ENCODE results near the gene OTOG.

The OTOG gene

DNA sequence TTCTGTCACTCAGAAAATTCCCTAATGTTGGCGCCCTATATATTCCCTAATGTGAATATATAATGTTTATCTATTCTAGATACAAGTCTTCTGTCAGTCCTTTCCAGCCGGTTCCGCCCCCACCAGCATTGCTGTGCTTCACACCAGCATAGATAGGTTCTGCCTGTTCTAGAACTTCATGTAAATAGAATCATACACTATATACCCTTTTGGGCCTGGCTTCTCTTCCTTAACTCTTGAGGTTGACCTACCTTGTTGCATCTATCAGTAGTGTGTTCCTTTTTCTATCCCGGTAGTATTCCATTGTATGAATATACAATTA, 34.6 kb downstream of the OTOG start:
- no peak for DNase-seq (ENCODE audit: low read depth, low spot score)

DNA sequence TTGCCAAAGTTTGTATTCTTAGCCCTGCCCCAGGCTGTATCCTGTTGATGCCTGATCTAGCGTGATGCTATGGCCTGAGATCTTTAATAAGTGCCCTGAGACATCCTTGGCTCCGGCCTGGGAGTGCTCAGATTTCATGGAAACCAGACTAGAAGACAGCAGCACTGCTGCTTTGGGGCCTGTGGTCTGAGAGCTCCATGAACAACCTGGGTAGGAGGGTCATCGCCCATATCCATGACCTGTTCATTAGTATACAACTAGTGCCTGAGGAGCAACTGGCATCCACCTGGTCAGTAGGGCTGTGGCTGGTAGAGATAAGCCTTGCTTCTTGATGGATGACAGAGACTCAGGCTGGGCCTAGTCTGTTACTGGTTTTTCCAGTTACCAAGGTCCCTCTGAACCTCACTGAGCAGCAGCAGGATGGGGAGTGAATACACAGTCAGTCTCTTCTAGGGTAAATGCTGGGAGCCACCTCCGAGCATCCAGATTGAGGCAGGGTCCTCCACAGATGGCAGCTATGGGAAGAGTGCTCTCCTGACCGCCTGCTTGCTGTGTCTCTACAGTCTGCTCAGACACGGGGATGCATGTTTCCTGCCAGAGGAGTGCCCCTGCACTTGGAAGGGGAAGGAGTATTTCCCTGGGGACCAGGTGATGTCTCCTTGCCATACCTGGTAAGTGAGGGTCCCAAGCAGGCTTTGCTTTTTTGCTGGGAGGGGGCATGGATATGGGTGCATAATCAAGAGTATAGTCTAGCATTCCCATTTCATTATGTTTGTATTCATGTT, 39.0 kb downstream of the OTOG start:
- no peak for DNase-seq (ENCODE audit: low read depth, low spot score)

DNA sequence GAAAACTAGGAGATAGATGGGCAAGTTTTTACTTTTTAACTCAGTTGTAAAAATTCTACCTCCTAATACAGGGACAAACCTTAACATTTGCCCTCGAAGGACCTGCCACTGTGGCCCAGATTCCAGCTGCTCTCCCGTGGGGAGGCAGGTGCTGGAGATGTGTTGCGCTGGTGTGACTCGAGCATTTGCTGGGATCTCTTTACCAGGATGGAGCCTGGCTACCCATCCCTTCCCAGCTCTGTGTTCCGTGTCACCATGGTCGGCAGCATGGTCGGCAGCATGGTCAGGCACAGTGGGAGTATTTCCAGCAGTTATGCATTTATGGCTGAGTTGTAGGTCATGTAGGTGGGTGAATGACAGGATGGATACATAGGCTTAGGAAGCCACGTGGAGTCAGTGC, 41.1 kb downstream of the OTOG start:
- DNase-seq (ENCODE audit: low read depth, low spot score) = no peak

DNA sequence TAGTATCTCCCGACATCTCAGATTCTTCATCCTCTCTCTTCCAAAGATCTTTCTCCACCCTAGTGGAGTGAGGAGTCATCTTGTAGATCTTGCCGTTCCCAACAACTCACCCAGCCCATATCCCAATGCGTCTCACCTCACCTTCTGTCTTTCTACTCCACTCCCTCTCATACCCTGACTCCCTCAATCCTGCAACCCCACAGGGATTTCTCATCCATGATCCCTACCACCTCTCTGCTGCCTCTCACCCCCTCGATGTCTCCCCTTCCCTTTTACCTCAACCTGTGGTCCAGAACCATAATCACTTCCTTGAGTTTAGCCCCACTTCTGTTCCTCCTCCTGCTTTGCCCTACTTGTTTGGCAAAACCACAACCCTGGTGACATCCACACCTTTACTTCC, 41.7 kb downstream of the OTOG start:
- DNase-seq (ENCODE audit: low read depth, low spot score) = no peak

DNA sequence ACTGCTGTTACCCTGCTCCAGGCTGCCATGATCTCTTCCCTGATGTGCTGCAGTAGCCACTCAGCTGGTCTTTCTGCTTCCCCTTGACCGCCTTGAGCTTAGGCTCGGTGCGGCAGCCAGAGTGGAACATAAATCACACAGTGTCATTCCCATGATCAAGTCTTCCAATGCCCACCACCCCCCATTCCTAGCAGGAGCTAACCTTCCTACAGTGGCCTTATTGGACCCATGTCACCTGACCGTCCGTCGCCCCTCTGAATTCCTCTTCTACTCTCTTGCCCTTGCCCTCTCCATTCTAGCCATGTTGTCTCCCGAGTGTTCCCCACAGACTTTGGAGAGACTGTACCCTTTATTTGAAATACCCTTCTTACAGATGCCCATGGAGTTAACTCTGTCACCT, 43.4 kb downstream of the OTOG start:
- DNase-seq (ENCODE audit: low read depth, low spot score) = no peak

DNA sequence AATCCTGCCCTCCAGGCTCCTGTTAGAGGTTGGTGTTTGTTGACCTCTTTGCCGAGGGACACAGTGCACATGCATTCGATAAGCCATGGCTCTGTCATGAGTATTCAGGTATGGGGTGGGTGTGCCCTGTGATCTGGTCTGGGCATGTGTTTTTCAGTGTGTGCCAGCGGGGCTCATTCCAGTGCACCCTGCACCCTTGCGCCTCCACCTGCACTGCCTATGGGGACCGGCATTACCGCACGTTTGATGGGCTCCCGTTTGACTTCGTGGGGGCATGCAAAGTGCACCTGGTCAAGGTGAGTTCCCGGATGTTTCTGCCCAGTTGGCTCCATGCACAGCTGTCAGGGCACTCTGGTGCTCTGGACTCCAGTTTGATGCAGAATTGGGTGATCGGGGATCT, 44.2 kb downstream of the OTOG start:
- no peak for DNase-seq (ENCODE audit: low read depth, low spot score)

DNA sequence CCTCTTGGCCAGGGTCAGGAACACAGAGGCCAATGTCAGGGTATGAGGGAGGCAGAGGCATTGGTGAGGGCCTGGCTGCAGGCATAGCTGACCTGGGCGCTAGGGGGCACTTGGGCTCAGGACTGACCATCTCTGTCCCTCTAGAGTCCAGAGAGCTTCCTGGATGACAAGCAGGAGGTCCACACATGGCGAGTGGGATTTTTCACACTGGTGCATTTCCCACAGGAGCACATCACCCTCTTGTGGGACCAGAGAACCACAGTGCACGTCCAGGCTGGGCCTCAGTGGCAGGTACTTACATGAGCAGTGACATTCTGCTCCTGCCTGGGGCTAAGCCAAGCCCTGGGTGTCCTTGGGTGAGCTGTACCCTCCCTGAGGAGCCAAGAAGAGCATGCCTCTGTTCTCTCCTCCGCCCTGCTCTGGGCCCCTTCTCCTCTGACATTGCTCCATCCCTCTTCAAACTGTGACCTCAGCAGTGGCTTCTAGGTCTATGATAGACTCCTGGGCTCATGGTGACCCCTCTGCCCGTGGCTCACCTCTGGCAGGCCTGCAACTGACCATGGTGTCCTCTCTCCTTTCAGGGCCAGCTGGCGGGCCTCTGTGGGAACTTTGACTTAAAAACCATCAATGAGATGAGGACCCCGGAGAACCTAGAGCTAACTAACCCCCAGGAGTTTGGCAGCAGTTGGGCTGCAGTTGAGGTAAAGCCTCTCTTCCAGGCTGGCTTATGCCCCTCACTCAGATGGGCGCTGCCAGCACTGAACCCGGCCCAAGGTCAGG, 46.6 kb downstream of the OTOG start:
- DNase-seq (ENCODE audit: low read depth, low spot score) = no peak

DNA sequence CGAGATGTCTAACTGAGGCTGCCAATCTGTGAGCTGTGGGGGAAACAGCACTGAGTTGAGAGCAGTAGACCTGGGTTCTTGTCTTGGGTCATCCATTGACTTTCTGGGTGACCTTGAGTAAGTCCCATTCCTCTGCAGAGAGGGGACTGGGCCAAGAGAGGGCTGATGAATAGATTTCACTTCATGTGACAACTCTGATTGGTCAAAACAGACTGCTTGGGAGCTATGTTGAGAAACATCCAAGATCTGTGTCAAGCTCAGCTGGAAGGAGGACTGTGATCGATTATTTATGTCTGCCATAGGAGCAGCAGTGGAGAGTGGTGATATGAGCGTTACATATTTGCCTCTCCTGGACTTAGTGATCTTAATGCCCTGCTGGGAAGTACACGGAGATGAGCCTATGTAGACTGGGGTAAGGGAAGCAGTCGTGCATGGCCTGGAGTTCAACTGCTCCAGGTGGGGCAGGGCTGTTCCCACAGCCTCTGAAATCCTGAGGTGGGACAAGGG, 47.7 kb downstream of the OTOG start:
- no peak for DNase-seq (ENCODE audit: low read depth, low spot score)

DNA sequence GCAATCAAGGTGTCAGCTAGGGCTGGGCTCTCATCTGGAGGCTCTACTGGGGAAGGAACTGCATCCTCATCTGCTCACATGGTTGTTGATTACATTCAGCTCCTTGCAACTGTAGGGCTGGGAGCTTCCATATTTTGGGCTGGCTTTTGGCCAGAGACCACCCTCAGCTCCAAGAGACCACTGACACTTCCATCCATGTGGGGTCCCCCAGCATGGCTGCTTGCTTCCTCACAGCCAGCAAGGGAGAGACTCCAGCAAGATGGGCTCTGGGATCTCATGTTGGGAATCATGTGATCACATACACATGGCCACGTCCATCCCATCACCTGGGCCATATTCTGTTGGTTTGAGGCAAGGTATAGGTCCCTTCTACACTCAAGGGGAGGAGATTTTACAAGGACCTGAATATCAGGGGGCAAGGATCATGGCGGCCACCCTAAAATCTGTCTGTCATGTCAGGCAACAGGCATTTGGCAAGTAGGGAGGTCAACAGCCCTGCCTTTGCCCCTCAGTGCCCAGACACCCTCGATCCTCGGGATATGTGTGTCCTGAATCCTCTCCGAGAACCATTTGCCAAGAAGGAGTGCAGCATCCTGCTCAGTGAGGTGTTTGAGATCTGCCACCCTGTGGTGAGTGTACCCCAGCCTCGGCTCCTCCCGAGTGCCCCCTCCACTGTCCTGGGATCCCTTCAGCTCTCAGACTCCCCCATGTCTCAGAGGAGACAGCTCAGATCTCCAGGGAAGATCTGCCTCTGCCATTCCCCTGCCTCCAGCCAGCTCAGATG, 48.7 kb downstream of the OTOG start:
- DNase-seq (ENCODE audit: low read depth, low spot score) = no peak

DNA sequence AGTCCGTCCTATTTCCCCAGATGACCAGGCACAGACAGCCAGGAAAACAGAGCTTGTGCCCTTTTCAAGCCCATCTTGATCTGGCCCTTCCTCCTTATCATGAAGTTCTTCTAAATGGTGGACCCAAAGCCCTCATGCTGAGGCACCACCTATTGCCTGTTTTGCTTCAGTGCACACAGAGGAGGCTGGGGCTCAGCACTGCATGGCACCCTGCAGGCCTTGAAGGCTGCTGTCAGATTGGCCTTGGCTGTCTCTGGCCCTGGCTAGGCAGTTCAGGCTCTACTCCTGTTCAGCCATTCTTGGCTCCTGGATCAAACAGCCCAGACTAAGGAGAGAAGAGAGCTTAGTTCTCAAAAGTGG, 49.2 kb downstream of the OTOG start:
- no peak for DNase-seq (ENCODE audit: low read depth, low spot score)

DNA sequence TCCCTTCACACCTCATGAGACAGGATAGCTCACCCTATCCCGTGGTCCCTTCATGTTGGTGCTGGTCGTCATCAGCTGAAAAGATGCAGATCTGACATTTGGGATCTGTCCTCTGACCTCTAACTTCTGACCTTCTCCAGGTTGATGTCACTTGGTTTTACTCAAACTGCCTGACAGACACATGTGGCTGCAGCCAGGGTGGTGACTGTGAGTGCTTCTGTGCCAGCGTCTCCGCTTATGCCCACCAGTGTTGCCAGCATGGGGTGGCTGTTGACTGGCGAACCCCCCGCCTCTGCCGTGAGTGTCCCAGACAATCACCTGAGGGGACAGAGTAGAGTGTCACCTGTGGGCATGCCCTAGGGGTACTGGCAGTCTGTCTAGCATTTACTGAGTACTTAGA, 49.7 kb downstream of the OTOG start:
- no peak for DNase-seq (ENCODE audit: low read depth, low spot score)

DNA sequence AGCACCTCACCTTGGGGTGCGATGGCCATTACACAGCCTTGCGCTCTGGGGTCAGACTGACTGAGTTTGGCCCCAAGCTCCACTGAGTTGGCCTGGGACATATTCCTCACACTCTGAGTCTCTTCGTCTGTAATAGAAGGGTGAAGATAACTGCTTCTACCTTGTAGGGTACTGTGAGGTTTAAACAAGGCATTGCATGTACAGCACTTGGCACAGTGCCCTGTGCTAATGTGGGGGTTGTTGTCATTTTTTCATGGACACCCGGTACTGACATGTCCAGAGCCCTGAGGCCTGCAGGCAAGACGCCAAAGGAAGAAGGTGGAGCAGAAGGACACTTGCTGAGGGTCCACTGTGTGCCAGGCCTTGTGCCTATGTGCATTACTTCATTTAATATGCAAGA, 50.7 kb downstream of the OTOG start:
- DNase-seq (ENCODE audit: low read depth, low spot score) = no peak

DNA sequence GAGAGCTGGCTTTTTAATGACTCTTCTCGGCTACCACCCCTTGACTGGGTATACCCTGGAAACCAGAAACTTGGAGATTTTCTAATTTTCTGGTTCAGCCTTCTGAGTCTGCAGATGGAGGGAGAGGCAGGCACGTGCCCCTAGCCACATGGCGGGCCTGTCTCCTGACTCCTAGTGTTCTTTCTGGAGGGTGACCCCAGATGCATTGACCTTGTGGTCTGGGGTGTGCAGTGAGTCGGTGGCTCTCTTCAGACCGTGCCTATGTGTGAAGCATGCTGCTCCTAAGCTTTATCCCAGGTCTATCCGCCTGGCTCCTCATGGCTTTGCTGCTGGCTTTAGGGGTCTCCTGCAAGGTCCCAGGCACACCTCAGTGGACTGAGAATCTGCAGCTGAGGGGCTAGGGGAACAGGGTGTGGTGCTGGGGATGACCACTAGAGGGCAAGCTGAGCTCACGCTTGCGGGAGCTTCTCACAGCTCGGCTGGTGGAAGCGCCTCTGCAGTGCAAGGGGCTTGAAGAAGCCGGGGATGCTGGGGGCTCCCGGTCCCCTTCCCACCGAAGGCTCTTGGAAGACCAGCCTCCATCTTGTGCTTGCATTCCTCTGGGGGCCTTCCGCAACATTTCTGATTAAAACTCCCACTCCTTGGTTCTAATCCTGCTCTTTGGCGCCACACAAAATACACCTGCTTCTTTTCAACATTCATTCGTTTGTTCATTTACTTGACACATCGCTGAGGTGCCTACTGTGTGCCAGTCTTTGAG, 51.8 kb downstream of the OTOG start:
- DNase-seq (ENCODE audit: low read depth, low spot score) = peak; percentile 42

DNA sequence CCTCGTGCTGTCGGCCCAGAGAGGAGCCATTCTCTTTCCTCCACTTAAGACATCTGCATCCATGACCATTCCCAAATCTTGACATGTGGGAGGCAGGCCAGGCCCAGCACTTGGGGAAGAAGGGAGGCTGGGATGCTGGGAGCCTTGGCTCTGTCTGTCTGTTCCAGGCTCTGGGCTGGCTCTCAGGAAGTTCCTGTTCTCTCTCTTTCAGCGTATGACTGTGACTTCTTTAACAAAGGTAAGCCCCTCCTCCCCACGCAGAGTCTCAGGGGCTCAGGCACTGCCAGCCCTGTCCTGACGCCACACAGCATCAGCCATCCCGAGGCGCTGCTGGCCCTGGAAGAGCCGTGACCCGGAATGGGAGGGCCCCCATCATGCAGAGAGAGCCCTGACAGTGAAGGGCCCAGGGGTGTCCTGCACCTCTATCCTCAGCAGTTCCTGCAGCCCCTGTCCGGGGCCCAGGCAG, 52.4 kb downstream of the OTOG start:
- DNase-seq (ENCODE audit: low read depth, low spot score) = no peak

DNA sequence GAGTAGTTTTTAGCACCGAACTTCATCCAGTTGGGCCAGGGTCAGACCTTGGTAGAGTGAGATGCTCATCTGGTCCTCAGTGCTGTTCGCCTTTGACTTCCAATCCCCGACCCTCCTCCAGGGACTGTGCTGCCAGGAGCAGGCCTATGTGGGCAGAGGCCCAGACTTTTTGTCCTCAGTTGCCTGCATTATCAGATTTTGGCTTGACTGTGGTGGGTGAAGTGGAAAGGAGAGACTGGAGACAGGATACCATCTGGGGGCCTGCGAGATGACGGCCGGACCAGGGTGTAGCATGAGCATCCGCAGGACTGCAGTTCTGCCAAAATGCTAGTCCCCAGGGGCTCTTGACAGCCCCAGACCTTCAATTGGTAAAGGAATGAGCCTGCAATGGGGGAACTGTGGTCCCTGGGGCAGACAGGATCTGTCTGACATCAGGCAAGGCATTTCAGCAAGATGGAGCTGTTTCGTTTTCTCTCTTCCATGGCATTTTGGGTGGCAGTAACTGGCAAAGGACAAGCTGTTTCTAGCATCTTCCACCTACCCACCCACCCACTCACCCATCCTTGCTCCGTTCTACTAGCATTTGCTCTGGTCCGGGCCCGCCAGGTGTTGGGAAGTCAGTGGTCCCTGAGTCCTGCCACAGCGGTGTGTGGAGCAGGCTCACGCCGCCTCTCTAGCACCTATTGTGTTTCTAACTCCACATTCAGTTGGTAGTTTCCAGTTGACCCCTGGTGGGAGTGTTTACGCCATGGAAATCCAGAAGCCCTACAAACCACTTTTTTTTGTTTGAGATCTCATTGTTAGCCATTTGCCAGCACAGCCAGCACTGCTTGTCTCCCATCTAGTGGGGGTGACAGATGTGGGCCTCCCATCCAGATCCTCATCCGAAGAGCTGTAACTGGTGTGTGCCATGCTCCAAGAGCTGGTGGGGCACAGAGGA, 53.5 kb downstream of the OTOG start:
- no peak for DNase-seq (ENCODE audit: low read depth, low spot score)

DNA sequence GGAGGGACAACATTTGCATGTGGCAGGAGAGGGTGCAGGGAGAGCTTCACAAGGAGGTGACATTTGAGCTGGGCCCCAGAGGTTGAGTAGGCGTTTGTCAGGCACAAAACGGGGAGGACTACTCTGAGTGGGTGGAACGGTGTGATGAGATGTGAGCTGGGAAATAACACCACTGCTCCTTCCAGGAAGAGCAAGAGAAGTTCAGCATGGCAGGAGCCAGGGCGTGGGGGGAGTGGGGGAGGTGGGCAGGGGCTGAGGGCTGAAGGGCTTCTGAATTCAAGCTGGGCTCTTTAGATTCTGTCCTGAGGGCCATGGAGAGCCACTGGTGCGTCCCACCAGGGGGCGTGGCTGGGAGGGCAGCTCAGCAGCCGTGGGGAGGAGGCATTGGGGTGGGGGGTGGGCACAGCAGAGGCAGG, 54.2 kb downstream of the OTOG start:
- DNase-seq (ENCODE audit: low read depth, low spot score) = no peak

DNA sequence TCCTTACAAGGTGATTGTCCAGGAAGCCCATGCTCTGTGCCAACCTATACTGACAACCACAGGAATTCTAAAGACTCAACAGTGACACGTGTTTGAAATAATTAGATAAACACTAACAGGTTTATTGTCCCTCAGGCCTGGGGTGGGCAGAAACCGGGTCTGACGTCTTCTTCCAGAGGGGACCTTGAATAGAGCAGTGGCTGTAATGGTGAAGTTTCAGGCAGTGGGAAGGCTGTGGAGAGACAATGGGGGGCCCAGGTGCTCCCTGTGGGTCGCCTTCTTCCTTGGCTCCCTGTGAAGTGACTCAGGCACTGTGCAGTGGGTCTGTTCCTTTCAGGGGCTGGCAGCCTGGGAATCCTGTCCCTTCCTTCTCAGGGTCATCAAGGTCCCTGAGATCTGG, 54.6 kb downstream of the OTOG start:
- no peak for DNase-seq (ENCODE audit: low read depth, low spot score)

DNA sequence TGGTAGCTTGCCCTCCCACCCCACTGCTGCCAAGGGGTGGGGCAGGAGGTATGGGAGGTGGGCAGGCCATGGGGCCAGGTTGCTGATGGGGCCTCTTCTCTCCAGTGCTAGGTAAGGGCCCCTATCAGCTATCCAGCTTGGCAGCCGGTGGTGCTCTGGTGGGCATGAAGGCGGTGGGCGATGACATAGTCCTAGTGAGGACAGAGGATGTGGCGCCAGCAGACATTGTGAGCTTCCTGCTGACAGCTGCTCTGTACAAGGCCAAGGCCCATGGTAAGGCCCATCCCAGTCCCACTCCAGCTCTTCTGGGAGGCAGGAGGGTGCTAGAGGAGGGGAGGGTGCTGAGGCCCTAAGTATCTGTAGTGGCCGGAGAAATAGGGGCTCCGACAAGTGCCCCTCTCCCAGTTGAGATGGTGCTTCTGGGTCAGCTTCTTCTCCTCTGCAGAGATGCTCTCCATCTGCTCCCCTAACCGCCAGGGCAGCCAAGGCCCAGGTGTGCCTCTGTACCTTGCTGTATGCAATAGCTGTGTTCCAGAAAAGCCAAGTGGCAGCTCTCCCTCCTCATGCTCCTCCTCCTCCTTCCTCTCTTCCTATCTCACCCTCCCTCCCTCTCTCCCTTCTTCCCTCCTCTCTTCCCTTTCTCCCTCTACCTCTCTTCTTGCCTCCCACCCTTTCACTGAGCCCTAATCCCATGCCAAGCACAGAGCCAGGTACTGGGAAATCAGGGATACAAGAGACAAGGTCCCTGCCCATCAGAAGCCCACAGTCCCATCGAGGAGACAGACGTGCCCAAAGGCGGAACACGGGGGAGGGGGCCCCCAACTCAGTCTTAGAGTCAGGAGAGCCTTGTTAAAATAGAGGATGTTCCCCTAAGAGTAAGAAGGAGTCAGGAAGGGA, 55.3 kb downstream of the OTOG start:
- DNase-seq (ENCODE audit: low read depth, low spot score) = no peak

DNA sequence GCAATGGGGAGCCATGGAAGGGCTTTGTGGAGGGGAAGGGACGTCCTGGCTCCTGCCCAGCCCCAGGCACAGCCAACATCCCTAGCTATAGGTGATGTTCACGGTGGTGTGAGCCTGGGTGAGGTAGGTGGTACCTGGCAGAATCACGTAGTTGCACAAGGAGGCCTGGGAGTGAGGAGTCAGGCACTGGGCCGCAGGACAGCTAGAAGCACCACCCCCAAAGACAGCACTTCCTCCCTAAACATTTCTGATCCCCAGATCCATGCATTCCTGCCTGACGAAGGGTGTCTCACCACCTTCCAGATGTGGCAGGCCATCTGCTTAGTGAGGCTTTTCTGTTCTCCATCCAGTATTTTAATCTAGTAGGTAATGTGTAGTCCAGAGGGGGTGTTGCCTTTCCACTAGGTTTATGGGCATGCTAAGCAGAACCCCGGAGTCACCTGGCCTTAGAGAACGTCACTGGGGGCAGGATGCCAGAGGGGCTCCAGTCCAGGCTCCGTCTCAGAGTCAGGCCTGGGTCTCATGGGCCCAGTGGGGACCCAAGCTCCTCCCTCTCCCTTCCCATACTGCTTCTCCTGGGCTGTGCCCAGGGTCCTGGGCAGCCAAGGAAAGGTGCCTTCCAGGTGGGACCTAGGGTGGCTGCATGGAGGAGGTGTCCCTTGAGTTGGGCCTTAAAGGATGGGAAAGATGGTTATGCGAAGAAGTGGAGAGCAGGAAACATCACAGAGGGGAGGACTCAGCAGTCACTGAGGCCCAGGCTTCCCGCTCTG, 56.2 kb downstream of the OTOG start:
- no peak for DNase-seq (ENCODE audit: low read depth, low spot score)

Measured in iPS DF 19.7 (cell line).